ENCODE measurements around the gene VAV2.

- TF ChIP-seq, protein P1, sequence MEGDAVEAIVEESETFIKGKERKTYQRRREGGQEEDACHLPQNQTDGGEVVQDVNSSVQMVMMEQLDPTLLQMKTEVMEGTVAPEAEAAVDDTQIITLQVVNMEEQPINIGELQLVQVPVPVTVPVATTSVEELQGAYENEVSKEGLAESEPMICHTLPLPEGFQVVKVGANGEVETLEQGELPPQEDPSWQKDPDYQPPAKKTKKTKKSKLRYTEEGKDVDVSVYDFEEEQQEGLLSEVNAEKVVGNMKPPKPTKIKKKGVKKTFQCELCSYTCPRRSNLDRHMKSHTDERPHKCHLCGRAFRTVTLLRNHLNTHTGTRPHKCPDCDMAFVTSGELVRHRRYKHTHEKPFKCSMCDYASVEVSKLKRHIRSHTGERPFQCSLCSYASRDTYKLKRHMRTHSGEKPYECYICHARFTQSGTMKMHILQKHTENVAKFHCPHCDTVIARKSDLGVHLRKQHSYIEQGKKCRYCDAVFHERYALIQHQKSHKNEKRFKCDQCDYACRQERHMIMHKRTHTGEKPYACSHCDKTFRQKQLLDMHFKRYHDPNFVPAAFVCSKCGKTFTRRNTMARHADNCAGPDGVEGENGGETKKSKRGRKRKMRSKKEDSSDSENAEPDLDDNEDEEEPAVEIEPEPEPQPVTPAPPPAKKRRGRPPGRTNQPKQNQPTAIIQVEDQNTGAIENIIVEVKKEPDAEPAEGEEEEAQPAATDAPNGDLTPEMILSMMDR (IDR thresholded peaks at IDR 0.05), result no peak
- TF ChIP-seq POLR2A (IDR thresholded peaks at IDR 0.05), result no peak
Measured at GRCh38 chr9:133850161-133850560, 142.0 kb downstream of the VAV2 start.

All from uterus (tissue), 2 donors.